A204.1 (cell line): ENCODE data around the gene CACNB3.
"Not testable (repeated sequence)": the region's sequence is repeated elsewhere in the genome, so short reads cannot be mapped to it uniquely, and the experiment has no call there.

Experiments used
- FAIRE-seq: peaks from 2 replicates; lab custom pipeline; 2012; peaks lifted over from hg19 to GRCh38; lab: Jason Lieb, UNC

The CACNB3 gene

DNA sequence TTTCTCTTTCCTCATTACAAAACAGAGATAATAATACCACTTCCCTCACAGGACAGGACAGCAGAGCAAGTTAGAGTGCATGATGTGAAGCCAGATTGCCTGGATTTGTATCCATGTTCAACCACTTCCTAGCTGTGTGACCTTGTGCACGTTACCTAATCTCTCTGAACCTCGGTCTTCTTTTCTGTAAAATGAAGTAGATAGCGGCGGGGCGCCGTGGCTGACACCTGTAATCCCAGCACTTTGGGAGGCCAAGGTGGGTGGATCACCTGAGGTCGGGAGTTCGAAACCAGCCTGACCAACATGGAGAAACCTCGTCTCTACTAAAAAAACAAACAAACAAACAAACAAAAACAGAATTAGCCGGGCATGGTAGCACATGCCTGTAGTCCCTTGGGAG, 36.6 kb downstream of the CACNB3 start:
- not testable (repeated sequence) for FAIRE-seq

DNA sequence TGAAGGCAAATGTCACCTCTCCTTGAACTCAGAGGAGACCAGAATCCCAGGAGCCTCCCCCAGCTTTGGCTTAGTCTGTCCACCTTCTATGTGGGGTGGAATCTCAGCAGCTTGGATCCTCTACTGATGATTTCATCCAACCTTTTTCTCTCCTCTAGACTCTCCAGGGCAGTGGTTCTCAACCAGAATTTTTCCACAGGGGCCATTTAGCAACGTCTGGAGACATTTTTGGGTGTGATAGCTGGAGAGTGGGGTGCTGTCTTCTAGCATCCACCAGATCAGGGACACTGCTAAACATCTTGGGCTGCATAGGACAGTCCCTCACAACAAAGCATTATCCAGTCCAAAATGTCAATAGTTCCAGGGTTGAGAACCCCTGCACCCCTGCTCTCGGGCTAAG, 38.1 kb downstream of the CACNB3 start:
- FAIRE-seq = no peak

DNA sequence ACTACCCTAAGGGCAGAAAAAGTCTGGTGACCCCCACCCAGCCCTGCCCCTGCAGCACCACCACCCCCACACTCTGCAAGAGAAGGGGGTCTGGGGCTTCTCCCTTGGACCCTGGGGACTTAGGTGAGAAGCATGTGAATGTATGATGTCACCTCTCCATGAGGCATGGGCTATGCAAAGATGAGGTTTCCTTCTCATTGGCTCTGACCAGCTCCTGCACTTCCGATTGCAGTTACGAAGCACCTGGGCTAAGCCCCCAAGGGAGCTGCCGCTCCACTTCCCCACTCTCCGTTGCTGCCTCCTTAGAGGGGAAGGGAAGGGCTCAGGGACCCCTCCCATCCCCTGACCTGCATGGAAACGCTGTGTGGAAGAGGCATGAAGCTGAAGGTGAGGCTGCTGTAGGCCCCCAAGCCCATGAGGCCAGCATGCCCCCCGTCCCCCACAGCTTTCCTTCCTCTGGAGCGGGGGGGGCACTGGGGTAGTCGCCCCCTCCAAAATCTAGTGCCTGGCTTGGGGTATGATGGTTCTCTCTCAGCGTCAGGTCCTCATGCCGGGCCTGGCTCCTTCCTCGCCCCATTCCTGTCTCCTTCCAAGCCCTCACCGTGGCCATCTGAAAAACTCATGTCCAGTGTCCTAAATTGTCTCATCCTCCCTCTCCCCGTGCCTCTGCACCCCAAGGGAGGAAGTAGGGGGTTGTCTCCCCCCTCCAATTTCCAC, 39.1 kb downstream of the CACNB3 start:
- no peak for FAIRE-seq

DNA sequence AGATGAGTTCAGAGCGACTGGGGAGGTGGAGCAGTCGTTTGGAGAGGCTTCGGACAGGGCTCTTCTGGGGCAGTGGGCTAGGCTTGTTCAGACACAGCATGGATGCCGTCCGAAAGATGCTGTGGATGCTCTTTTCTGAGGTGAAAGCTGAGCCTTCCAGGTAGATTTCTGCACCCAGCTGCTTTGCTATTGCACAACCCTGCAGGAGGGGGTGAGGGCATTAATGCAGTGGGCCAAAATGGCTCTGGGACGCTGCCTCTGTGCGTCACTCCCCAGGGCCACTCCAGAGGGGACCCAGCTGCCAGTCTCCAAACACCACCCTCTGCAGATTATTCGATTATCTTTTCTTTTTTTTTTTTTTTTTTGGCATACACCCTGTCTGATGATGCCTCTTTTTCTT, 39.7 kb downstream of the CACNB3 start:
- FAIRE-seq = no peak

DNA sequence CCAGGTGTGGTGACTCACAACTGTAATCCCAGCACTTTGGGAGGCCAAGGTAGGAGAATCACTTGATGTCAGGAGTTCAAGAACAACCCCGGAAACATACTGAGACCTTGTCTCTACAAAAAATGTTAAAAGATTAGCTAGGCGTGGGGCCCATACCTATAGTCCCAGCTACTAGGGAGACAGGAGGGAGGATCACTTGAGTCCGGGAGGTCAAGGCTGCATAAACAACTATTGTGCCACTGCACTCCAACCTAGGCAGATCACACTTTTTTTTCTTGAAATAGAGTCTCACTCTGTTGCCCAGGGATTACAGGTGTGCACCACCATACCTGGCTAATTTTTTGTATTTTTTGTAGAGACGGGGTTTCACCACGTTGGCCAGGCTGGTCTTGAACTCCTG, 41.3 kb downstream of the CACNB3 start:
- FAIRE-seq = no peak

DNA sequence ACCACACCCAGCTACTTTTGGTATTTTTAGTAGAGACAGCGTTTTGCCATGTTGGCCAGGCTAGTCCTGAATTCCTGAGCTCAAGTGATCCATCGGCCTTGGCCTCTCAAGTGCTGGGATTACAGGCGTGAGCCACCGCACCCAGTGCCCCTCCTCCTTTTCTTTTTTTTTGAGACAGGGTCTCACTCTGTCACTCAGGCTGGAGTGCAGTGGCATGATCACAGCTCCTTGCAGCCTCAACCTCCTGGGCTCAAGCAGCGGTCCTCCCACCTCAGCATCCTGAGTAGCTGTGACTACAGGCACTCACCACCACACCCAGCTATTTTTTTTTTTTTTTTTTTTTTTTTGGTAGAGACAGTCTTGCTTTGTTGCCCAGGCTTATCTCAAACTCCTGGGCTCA, 41.9 kb downstream of the CACNB3 start:
- not testable (repeated sequence) for FAIRE-seq

DNA sequence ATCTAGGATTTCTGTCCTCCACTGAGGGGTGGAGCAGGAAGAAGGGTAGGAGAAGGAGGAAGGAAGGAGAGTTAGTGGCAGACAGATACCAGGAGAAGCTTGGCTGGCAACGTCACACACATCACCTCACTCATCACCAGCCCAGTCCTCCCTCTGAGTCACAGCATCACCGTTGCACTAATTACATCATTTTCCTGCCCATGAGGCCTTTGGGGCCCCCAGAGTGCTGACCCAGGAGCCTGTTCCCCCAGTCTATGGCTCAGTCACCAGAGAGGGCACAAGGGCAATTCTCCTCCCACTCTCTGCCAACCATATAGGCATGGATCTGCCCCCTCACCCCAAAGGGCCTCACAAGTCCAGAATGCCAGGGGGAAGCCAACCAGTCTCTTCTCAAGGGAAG, 42.8 kb downstream of the CACNB3 start:
- FAIRE-seq = no peak

DNA sequence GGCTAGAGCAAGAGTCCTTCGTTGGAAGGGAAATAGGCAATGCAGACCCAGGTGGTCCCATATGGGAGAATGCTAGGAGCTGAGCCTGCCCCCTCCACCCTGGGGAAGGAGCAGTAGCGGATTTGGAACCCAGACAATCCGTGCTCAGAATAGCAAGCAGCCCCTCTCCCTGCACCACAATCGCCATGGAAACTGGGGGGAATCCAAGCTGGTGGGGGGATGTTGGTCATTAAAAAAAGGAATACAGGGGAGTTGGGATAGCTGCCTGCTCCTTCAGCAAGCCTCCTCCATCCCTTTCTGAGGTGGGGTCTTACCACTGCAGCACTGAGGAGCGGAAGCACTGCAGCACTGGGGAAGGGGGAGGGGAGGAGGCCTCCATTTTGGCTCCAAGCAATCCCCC, 44.5 kb downstream of the CACNB3 start:
- FAIRE-seq = no peak

DNA sequence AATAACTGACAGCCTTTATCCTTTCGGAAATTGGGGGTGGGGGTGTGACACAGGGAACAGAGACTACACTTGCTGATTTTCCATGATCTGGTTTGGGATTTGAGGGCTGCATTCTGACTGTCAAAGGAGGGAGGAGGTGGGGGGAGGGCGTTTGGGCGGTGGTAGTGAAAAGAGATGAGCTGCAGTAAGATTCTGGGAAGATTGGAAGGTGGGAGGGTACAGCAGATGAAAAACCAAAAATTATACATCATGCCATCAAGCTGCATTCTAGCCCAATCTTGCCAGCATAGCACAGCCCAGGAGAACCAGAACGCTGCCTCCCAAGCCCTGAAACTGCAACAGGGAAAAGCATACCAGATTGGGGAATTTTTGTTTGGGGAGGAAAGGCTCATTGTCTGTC, 45.0 kb downstream of the CACNB3 start:
- FAIRE-seq = no peak

DNA sequence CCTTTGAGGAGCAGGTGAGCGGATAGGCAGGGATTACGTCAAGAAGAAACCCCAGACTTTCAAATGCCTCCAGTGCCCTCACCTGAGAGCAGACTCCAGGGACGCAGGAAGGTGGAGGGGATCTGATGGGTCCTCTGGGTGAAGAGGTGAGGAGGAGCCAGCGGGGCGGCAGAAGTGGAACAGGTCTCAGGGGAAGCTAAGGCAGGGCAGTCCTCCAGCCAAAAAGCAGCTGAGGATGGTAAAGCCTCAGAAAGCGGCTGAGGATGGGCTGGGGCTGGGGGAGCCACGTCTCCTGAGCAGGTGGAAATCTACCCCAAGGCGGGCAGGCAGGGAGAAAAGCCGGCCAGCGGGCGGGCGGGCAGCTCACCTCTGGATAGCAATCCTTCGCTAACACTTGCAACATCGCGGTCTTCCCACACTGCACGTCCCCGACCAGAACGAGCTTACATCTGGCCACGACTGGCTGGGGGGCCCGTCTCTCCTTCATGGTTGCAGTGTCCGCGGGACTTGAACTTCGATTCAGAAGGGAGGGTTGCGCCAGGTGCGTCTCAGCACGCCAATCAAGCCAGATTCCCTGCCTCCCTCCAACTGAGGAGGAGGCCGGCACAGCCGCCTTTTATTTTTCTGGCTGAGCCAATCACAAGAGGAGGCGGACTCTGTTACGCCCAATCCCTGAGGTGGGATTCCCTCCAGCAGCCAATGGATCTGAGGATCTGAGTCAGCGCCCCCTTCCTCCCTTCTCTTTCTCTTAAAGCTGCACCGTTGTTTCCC, 47.2 kb downstream of the CACNB3 start, which contains the start of gene RND1:
Gene RND1 (minus strand): TSS at position 590 of the 771 bp plus-strand sequence. CDS start 103 bp downstream, at position 487.
- peak; percentile 93 for FAIRE-seq

DNA sequence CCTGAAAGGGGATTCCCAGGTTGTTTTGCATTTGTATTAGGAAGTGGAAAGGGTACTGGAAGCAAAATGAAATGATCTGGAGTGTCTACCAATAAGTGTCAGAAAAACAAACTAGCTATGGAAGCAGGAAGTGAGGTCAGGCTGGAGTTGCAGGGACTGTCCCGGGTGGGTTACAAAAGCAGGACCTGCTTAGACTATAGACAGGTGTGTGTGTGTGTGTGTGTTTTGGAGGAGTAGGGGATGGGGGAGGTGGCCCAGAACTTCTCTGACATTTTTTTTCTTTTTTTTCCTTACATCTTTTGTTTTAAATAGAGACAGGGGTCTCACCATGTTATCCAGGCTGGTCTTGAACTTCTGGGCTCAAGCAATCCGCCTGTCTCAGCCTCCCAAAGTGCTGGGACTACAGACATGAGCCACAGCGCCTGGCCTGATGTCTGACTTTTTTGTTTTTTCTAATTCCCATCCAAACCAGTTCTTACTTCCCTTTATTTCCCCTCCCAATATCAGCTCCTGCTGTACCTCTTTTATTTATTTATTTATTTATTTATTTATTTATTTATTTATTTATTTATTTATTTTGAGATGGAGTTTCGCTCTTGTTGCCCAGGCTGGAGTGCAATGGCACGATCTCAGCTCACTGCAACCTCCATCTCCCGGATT, 47.9 kb downstream of the CACNB3 start:
- no peak for FAIRE-seq

DNA sequence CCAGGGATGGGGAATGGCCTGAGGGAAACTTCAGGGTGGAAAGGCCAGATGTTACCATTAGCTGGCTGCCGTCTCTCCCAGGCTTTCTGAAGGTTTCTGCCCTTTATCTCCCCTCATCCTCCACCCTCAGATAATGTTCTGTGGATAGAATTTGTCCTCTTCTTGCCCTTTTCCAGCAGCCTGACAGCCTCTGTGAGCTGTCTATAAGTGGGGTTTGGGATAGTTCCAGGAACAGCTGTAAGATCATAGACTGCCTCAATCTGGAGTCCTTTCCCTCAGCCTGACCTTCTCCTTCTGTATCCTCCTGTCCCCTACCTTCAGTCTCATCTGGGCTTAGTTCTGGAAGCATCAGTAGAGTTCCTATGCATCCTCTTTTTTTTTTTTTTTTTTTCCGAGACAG, 50.2 kb downstream of the CACNB3 start:
- FAIRE-seq = no peak

DNA sequence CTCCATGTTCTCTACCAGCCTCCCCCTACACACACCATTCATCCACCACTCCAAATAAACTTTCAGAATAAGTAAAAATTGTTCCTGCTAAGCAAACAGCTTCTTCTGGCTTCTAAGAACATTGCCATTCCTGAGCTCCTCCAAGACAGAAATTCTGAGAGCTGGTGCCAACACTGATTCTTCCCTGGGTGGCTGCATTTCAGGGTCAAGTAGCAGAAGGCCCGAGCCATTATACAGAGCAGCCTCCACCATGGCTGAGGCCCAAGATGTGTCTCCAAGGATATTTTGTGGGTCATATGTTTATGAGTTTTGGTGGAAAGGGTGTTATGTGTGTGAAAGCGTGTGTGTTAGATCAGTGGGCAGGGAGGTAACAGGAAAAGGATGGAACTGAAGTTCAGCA, 50.9 kb downstream of the CACNB3 start:
- no peak for FAIRE-seq

DNA sequence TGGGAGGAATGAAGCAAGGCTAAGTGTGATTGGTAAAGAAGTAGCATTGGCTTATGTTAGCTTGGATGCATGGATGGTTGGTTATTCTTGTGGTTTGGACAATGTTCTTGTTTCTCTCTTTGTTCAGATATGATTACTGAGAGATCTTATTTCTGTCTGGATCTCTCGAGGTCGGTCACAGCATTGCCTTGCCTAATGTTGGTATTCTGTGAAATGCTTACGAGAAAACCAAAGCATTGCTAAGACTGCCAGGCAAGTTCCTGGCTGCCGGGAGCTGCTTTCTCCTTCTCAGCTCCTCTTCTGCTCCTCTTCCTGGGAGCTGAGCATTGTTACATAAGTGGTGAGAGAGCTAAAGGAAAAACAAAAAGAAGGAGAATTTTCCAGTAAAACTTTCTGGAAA, 54.8 kb downstream of the CACNB3 start:
- no peak for FAIRE-seq

DNA sequence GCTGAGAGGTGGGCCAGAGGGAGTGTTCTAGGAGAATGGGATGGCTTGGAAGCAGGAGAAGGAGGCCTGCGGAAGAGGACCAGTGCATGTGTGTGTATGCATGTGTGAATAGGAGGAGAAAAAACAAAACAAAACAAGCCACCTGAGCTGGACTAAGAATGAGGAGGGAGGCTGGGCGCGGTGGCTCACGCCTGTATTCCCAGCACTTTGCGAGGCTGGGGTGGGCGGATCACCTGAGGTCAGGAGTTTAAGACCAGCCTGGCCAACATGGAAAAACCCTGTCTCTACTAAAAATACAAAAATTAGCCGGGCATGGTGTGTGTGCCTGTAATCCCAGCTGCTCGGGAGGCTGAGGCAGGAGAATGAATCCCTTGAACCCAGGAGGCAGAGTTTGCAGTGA, 55.2 kb downstream of the CACNB3 start:
- FAIRE-seq = not testable (repeated sequence)

DNA sequence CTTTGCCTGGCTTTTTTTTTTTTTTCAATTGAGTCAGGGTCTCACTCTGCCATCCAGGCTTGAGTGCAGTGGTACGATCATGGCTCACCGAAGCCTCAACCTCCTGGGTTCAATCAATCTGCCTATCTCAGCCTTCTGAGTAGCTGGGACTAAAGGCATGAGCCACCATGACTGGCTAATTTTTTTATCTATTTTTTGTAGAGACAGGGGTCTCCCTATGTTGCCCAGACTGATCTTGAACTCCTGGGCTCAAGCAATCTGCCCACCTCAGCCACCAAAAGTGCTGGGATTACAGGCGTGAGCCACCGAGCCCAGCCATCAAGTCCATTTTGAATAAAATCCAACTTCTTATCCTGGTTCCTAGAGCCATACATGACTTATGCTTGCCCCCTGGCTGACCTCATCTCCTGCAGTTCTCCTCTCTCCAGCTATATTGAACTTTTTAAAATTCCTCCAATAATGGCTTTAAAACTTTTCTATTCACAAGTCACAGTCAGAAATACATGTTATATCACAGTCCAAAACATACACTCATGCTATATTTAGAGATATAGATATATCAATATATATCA, 57.7 kb downstream of the CACNB3 start:
- no peak for FAIRE-seq
